HEK293 (cell line): ENCODE measurements around the gene FTH1.

Experiments used
- CTCF ChIA-PET: fragments of 350-600 bp; formaldehyde crosslinking; extraction: SDS; loops from one replicate; lab custom pipeline; 2021; ENCODE audit warnings: antibody characterized with exemption; lab: Yijun Ruan, JAX
- POLR2A ChIA-PET: fragments of 300-600 bp; formaldehyde crosslinking; extraction: SDS; loops from one replicate; lab custom pipeline; 2020; ENCODE audit warnings: antibody characterized with exemption, inconsistent platforms; lab: Yijun Ruan, JAX
- H3K27ac ChIP-seq: fragments of 200-500 bp; sonication (Bioruptor generic); 2 replicates; pipeline ENCODE4 v1.5.1; 2014; ENCODE audit warnings: low read depth, low read length, control low read depth, inconsistent platforms; ENCODE audit errors: extremely low read depth
- H3K36me3 ChIP-seq, 2 experiments: fragments of 200-500 bp in 1 of 2; sonication (Bioruptor generic) in 1 of 2; 1 replicate in 1 of 2; 2 replicates in 1 of 2; pipeline ENCODE4 v1.5.1; 2014 to 2017; ENCODE audit warnings: inconsistent platforms in 2 of 2, low read length in 2 of 2; ENCODE audit not compliant: control insufficient read depth in 2 of 2, insufficient read depth in 1 of 2
- H3K4me1 ChIP-seq: fragments of 200-500 bp; sonication (Bioruptor generic); 2 replicates; pipeline ENCODE4 v1.5.1; 2014; ENCODE audit warnings: mild to moderate bottlenecking, low read length, inconsistent platforms; ENCODE audit not compliant: control insufficient read depth, insufficient read depth
- H3K4me3 ChIP-seq: 2 replicates; pipeline ENCODE4 v1.5.1; 2011; ENCODE audit warnings: low read depth, mild to moderate bottlenecking, control low read depth, low read length, moderate library complexity
- H3K9me3 ChIP-seq: fragments of 200-500 bp; sonication (Bioruptor generic); 2 replicates; pipeline ENCODE4 v1.5.1; 2014; ENCODE audit warnings: low read depth, low read length, inconsistent platforms; ENCODE audit not compliant: control insufficient read depth, insufficient read depth
- BCL11A ChIP-seq: fragments of 450-650 bp; formaldehyde crosslinking; IDR thresholded peaks from 2 replicates; pipeline ENCODE4 v1.5.1; 2016; ENCODE audit warnings: low read depth, missing biosample characterization, missing genetic modification characterization
- EGR2 ChIP-seq: fragments of 450-650 bp; formaldehyde crosslinking; IDR thresholded peaks from 2 replicates; pipeline ENCODE4 v1.5.1; 2016; ENCODE audit warnings: low read depth, missing biosample characterization, missing genetic modification characterization
- KLF16 ChIP-seq: fragments of 450-650 bp; formaldehyde crosslinking; IDR thresholded peaks from 2 replicates; pipeline ENCODE4 v1.5.1; 2017; ENCODE audit warnings: missing biosample characterization, missing genetic modification characterization
- SCRT1 ChIP-seq: fragments of 450-650 bp; formaldehyde crosslinking; IDR thresholded peaks from 2 replicates; pipeline ENCODE4 v1.5.1; 2016; ENCODE audit warnings: missing biosample characterization, missing genetic modification characterization, borderline replicate concordance
- SETDB1 ChIP-seq: IDR thresholded peaks from one replicate; pipeline ENCODE4 v1.6.1; 2017; ENCODE audit warnings: mild to moderate bottlenecking, low read length, moderate library complexity, mixed read lengths; ENCODE audit not compliant: insufficient read length
- SP3 ChIP-seq: fragments of 450-650 bp; formaldehyde crosslinking; IDR thresholded peaks from 2 replicates; pipeline ENCODE4 v1.5.1; 2016; ENCODE audit warnings: missing biosample characterization, missing genetic modification characterization
- ZBTB17 ChIP-seq: fragments of 450-650 bp; formaldehyde crosslinking; IDR thresholded peaks from 2 replicates; pipeline ENCODE4 v1.5.1; 2016; ENCODE audit warnings: missing biosample characterization, missing genetic modification characterization
- ZNF132 ChIP-seq: fragments of 450-650 bp; formaldehyde crosslinking; IDR thresholded peaks from 2 replicates; pipeline ENCODE4 v1.5.1; 2017; ENCODE audit warnings: missing biosample characterization, missing genetic modification characterization, borderline replicate concordance
- ZNF146 ChIP-seq: fragments of 450-650 bp; formaldehyde crosslinking; IDR thresholded peaks from 2 replicates; pipeline ENCODE4 v1.5.1; 2016; ENCODE audit warnings: missing biosample characterization, missing genetic modification characterization
- ZNF169 ChIP-seq: fragments of 450-650 bp; formaldehyde crosslinking; IDR thresholded peaks from 2 replicates; pipeline ENCODE4 v1.5.1; 2016; ENCODE audit warnings: missing biosample characterization, missing genetic modification characterization
- ZNF174 ChIP-seq: fragments of 450-650 bp; formaldehyde crosslinking; IDR thresholded peaks from 2 replicates; pipeline ENCODE4 v1.5.0; 2017; ENCODE audit warnings: missing biosample characterization, mild to moderate bottlenecking, missing genetic modification characterization
- ZNF19 ChIP-seq: fragments of 450-650 bp; formaldehyde crosslinking; IDR thresholded peaks from 2 replicates; pipeline ENCODE4; 2016; ENCODE audit warnings: missing biosample characterization, missing genetic modification characterization, low read depth
- ZNF2 ChIP-seq: fragments of 450-650 bp; formaldehyde crosslinking; IDR thresholded peaks from 2 replicates; pipeline ENCODE4 v1.5.1; 2016; ENCODE audit warnings: missing biosample characterization, missing genetic modification characterization
- ZNF302 ChIP-seq: fragments of 450-650 bp; formaldehyde crosslinking; IDR thresholded peaks from 2 replicates; pipeline ENCODE4 v1.5.1; 2016; ENCODE audit warnings: missing biosample characterization, missing genetic modification characterization, low read depth
- ZNF366 ChIP-seq: fragments of 450-650 bp; formaldehyde crosslinking; conservative IDR thresholded peaks from 2 replicates; pipeline ENCODE4 v1.5.1; 2016; ENCODE audit warnings: missing biosample characterization, missing genetic modification characterization
- ZNF48 ChIP-seq: fragments of 450-650 bp; formaldehyde crosslinking; IDR thresholded peaks from 2 replicates; pipeline ENCODE4 v1.5.1; 2016; ENCODE audit warnings: missing biosample characterization, missing genetic modification characterization
- ZNF514 ChIP-seq: fragments of 450-650 bp; formaldehyde crosslinking; IDR thresholded peaks from 2 replicates; pipeline ENCODE4 v1.5.1; 2016; ENCODE audit warnings: missing biosample characterization, missing genetic modification characterization
- ZNF610 ChIP-seq: fragments of 450-650 bp; formaldehyde crosslinking; IDR thresholded peaks from 2 replicates; pipeline ENCODE4 v1.5.1; 2016; ENCODE audit warnings: missing biosample characterization, missing genetic modification characterization, borderline replicate concordance
- ZNF660 ChIP-seq: fragments of 450-650 bp; IDR thresholded peaks from 2 replicates; pipeline ENCODE4 v1.5.1; 2018; ENCODE audit warnings: missing biosample characterization, mild to moderate bottlenecking, missing genetic modification characterization
- ZNF677 ChIP-seq: fragments of 450-650 bp; IDR thresholded peaks from 2 replicates; pipeline ENCODE4 v1.5.0; 2018; ENCODE audit warnings: missing biosample characterization, mild to moderate bottlenecking, missing genetic modification characterization, moderate library complexity
- ZNF792 ChIP-seq: fragments of 450-650 bp; formaldehyde crosslinking; IDR thresholded peaks from 2 replicates; pipeline ENCODE4 v1.5.1; 2016; ENCODE audit warnings: missing biosample characterization, missing genetic modification characterization
- TF ChIP-seq, protein P1 (sequence below): fragments of 450-650 bp; formaldehyde crosslinking; IDR thresholded peaks from 2 replicates; pipeline ENCODE4 v1.5.1; 2016; ENCODE audit warnings: missing biosample characterization, missing genetic modification characterization
- TF ChIP-seq, protein P2 (sequence below): fragments of 450-650 bp; formaldehyde crosslinking; conservative IDR thresholded peaks from 2 replicates; pipeline ENCODE4 v1.5.1; 2016; ENCODE audit warnings: low read depth, missing biosample characterization, missing genetic modification characterization
- TF ChIP-seq, protein P3 (sequence below): fragments of 450-650 bp; formaldehyde crosslinking; IDR thresholded peaks from 2 replicates; pipeline ENCODE4 v1.5.1; 2016; ENCODE audit warnings: missing biosample characterization, missing genetic modification characterization
- TF ChIP-seq, protein P4 (sequence below): fragments of 450-650 bp; formaldehyde crosslinking; IDR thresholded peaks from 2 replicates; pipeline ENCODE4 v1.5.1; 2016; ENCODE audit warnings: missing biosample characterization, missing genetic modification characterization, borderline replicate concordance

FTH1 gene

DNA sequence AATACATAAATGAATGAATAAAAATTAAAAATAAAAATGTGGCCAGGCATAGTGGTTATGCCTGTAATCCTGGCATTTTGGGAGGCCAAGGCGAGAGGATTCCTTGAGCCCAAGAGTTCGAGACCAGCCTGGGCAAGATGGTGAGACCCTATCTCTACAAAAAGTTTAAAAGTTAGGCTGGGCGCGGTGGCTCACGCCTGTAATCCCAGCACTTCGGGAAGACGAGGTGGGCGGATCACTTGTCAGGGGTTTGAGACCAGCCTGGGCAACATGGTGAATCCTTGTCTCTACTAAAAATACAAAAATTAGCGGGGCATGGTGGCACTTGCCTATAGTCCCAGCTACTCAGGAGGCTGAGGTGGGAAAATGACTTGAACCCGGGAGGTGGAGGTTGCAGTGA is 27.0 kb downstream of the FTH1 start:
- Histone ChIP-seq H3K4me3 (no peak overlapping the region), H3K9me3 (no peaks in the 10 kb centered on the region), H3K27ac (no peak overlapping the region), H3K4me1 (no peaks in the 10 kb centered on the region), H3K36me3 (no peaks in the 10 kb centered on the region)
- CTCF ChIA-PET: interaction anchor here (1.6 to 1.8 kb wide), 2 partner anchors 41 to 142 kb away, joined by 8 to 10 read pairs; no protein-coding TSS in a partner anchor
- TF ChIP-seq ZNF302 (tag by site-specific recombination) (no peak), ZNF610 (no peak), ZNF132 (tag by site-specific recombination) (no peak), ZNF660 (tag by site-specific recombination) (no peak), ZBTB17 (tag by site-specific recombination) (no peak), ZNF48 (tag by site-specific recombination) (no peak)
- TF ChIP-seq, protein P1, sequence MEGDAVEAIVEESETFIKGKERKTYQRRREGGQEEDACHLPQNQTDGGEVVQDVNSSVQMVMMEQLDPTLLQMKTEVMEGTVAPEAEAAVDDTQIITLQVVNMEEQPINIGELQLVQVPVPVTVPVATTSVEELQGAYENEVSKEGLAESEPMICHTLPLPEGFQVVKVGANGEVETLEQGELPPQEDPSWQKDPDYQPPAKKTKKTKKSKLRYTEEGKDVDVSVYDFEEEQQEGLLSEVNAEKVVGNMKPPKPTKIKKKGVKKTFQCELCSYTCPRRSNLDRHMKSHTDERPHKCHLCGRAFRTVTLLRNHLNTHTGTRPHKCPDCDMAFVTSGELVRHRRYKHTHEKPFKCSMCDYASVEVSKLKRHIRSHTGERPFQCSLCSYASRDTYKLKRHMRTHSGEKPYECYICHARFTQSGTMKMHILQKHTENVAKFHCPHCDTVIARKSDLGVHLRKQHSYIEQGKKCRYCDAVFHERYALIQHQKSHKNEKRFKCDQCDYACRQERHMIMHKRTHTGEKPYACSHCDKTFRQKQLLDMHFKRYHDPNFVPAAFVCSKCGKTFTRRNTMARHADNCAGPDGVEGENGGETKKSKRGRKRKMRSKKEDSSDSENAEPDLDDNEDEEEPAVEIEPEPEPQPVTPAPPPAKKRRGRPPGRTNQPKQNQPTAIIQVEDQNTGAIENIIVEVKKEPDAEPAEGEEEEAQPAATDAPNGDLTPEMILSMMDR: no peak
- POLR2A ChIA-PET: no interaction called here

DNA sequence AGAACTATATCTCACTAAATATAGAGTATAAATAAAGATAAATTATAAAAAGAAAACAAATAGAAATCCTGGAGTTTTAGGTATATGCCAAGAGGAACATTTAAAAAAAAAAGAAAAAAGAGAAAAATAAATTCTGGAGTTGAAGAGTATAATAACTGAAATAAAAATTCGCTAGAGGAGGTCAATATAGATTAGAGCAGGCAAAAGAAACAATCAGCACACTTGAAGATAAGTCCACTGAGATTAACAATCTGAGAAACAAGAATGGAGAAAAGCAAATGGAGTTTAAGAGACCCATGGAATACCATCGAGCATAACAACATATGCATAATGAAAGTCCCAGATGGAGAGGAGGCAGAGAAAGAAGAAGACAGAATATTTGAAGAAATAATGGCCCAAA is 31.6 kb downstream of the FTH1 start:
- ChIA-PET POLR2A (no interaction called here), CTCF (interaction anchor here (1.1 to 1.7 kb wide), 2 partner anchors 12 to 139 kb away, joined by 3 to 9 read pairs; no protein-coding TSS in a partner anchor)
- no peaks in the 10 kb centered on the region for H3K9me3 ChIP-seq
- H3K27ac ChIP-seq: no peak overlapping the region
- TF ChIP-seq ZNF2 (tag by site-specific recombination) (no peak), SETDB1 (peak; percentile 23), ZNF792 (no peak), ZNF366 (no peak), KLF16 (no peak), ZNF19 (tag by site-specific recombination) (no peak), ZNF146 (no peak)
- TF ChIP-seq, protein P2, sequence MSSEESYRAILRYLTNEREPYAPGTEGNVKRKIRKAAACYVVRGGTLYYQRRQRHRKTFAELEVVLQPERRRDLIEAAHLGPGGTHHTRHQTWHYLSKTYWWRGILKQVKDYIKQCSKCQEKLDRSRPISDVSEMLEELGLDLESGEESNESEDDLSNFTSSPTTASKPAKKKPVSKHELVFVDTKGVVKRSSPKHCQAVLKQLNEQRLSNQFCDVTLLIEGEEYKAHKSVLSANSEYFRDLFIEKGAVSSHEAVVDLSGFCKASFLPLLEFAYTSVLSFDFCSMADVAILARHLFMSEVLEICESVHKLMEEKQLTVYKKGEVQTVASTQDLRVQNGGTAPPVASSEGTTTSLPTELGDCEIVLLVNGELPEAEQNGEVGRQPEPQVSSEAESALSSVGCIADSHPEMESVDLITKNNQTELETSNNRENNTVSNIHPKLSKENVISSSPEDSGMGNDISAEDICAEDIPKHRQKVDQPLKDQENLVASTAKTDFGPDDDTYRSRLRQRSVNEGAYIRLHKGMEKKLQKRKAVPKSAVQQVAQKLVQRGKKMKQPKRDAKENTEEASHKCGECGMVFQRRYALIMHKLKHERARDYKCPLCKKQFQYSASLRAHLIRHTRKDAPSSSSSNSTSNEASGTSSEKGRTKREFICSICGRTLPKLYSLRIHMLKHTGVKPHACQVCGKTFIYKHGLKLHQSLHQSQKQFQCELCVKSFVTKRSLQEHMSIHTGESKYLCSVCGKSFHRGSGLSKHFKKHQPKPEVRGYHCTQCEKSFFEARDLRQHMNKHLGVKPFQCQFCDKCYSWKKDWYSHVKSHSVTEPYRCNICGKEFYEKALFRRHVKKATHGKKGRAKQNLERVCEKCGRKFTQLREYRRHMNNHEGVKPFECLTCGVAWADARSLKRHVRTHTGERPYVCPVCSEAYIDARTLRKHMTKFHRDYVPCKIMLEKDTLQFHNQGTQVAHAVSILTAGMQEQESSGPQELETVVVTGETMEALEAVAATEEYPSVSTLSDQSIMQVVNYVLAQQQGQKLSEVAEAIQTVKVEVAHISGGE: no peak
- TF ChIP-seq, protein P3, sequence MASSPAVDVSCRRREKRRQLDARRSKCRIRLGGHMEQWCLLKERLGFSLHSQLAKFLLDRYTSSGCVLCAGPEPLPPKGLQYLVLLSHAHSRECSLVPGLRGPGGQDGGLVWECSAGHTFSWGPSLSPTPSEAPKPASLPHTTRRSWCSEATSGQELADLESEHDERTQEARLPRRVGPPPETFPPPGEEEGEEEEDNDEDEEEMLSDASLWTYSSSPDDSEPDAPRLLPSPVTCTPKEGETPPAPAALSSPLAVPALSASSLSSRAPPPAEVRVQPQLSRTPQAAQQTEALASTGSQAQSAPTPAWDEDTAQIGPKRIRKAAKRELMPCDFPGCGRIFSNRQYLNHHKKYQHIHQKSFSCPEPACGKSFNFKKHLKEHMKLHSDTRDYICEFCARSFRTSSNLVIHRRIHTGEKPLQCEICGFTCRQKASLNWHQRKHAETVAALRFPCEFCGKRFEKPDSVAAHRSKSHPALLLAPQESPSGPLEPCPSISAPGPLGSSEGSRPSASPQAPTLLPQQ (tag by site-specific recombination): no peak
- H3K4me1 ChIP-seq: no peaks in the 10 kb centered on the region
- no peak overlapping the region for H3K4me3 ChIP-seq
- no peaks in the 10 kb centered on the region for H3K36me3 ChIP-seq

DNA sequence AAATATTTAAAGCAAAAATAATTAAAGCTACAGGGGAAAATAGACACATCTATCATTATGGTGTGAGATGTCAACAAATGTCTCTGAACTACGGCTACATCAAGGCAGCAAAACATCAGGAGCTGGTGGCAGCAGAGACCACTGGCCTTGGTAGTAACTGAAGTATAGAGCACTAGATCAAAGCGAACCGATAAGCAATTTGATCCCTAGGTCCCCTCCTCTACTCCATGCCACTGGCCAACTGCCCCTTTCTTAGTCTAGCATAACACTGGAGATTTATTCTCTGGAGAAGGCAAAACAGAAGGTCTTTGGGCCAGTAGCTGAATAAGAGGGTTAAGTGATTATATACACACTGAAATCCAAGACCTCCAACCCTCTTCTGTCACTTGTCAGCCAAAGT is 36.5 kb downstream of the FTH1 start:
- Histone ChIP-seq H3K27ac (no peak overlapping the region), H3K9me3 (no peaks in the 10 kb centered on the region), H3K4me1 (no peaks in the 10 kb centered on the region), H3K4me3 (no peak overlapping the region), H3K36me3 (no peaks in the 10 kb centered on the region)
- POLR2A ChIA-PET: no interaction called here
- CTCF ChIA-PET: interaction anchor here (0.7 to 9.8 kb wide), 4 partner anchors 16 to 152 kb away, joined by 3 to 88 read pairs (median 4); no protein-coding TSS in a partner anchor
- TF ChIP-seq ZNF677 (tag by site-specific recombination) (no peak), SP3 (tag by site-specific recombination) (no peak), SCRT1 (tag by site-specific recombination) (no peak), EGR2 (tag by site-specific recombination) (no peak), ZNF514 (no peak), BCL11A (tag by site-specific recombination) (no peak), ZNF169 (tag by site-specific recombination) (no peak), ZNF174 (no peak)
- TF ChIP-seq, protein P4, sequence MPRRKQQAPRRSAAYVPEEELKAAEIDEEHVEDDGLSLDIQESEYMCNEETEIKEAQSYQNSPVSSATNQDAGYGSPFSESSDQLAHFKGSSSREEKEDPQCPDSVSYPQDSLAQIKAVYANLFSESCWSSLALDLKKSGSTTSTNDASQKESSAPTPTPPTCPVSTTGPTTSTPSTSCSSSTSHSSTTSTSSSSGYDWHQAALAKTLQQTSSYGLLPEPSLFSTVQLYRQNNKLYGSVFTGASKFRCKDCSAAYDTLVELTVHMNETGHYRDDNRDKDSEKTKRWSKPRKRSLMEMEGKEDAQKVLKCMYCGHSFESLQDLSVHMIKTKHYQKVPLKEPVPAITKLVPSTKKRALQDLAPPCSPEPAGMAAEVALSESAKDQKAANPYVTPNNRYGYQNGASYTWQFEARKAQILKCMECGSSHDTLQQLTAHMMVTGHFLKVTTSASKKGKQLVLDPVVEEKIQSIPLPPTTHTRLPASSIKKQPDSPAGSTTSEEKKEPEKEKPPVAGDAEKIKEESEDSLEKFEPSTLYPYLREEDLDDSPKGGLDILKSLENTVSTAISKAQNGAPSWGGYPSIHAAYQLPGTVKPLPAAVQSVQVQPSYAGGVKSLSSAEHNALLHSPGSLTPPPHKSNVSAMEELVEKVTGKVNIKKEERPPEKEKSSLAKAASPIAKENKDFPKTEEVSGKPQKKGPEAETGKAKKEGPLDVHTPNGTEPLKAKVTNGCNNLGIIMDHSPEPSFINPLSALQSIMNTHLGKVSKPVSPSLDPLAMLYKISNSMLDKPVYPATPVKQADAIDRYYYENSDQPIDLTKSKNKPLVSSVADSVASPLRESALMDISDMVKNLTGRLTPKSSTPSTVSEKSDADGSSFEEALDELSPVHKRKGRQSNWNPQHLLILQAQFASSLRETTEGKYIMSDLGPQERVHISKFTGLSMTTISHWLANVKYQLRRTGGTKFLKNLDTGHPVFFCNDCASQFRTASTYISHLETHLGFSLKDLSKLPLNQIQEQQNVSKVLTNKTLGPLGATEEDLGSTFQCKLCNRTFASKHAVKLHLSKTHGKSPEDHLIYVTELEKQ: no peak
